PC-3 (cell line): Measurements from ENCODE around the gene SPG7.

ENCODE experiments used
- CTCF ChIP-seq: fragments of 300-600 bp; sonication (generic); conservative IDR thresholded peaks from 2 replicates; pipeline ENCODE4 v1.5.1; 2017; ENCODE audit warnings: antibody characterized with exemption, low read depth, mild to moderate bottlenecking, low read length
- EZH2 ChIP-seq: fragments of 300-600 bp; sonication (generic); IDR thresholded peaks from one replicate; pipeline ENCODE4 v1.6.1; 2017; ENCODE audit warnings: antibody characterized with exemption, mild to moderate bottlenecking, low read length; ENCODE audit not compliant: unreplicated experiment
- EZH2phosphoT487 ChIP-seq: fragments of 300-600 bp; sonication (generic); IDR thresholded peaks from 2 replicates; pipeline ENCODE4 v1.6.1; 2018; ENCODE audit warnings: mild to moderate bottlenecking, antibody characterized with exemption, low read length, borderline replicate concordance

DNA sequence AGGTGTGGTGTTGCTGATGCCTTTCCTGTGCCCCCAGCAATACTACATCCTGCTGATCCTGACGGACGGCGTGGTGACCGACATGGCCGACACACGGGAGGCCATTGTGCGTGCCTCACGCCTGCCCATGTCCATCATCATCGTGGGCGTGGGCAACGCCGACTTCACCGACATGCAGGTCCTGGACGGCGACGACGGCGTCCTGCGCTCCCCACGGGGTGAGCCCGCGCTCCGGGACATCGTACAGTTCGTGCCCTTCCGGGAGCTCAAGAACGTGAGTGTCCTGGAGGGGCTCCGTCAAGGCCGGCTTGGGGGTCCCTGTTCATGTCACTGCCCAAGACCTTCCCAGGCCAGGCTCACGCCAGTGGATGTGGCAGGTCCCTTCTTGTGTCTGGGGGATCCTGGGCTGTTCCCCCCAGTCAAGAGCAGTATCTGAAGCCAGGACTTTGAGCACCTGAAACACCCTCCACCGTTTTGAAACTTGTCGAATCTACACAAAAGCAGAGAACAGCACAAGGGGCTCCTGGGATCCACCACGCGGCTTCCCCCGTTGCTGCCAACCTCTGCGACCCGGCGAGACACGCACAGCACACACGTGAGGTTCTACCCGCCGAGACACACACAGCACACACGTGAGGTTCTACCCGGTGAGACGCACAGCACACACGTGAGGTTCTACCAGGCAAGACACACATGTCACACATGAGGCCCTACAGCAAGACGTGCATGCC is 87.3 kb downstream of the SPG7 start:
- TF ChIP-seq CTCF (no peak), EZH2 (no peak), EZH2phosphoT487 (no peak)
